ENCODE data around the gene LMO4. TPM values are rescaled to one million over a fixed set of nuclear protein-coding genes. Genes with fewer than 3 reads are reported as not detected.

LMO4 gene
- total and polyA plus RNA-seq, 10 of the 15 experiments (the other 5 are each of a cell fraction or from before 2014, with no cell fraction given): 3.8 to 76.6 (median 20.7) TPM

GRCh38 chr1:87330885-87331364, 2.2 kb downstream of the LMO4 start:
- no peak for ATAC-seq
- ChIA-PET CTCF (interaction anchor here (0.8 to 3.8 kb wide), 7 partner anchors 10 to 617 kb away, joined by 3 to 11 read pairs (median 3); no protein-coding TSS in a partner anchor), SMC1A (ENCODE audit: uncharacterized antibody, unreplicated experiment) (interaction anchor here (0.9 to 3.6 kb wide), 7 partner anchors 10 to 1064 kb away, joined by 3 to 17 read pairs (median 5); no protein-coding TSS in a partner anchor), POLR2A (interaction anchor here (0.6 to 1.0 kb wide), 5 partner anchors 9 to 415 kb away, joined by 3 to 5 read pairs (median 4); no protein-coding TSS in a partner anchor), RAD21 (ENCODE audit: unreplicated experiment) (interaction anchor here (0.7 to 7.9 kb wide), 8 partner anchors 20 to 850 kb away, joined by 3 to 55 read pairs (median 4); no protein-coding TSS in a partner anchor)
- Histone ChIP-seq H2AFZ (ENCODE audit: control insufficient read depth, low read depth, low read length) (peak overlapping the region; percentile 57), H3K4me3 (peak overlapping the region; percentile 90), H3K27ac (ENCODE audit: control insufficient read depth, insufficient read depth) (peak overlapping the region; percentile 65), H3K36me3 (ENCODE audit: control insufficient read depth in 2 of 2, insufficient read depth in 2 of 2, low read length in 1 of 2) (peaks cover 0 to 2% of the 10 kb centered on the region in 2 experiments; a peak in 1 of 4 replicates), H3K4me2 (ENCODE audit: control insufficient read depth, insufficient read depth) (peak overlapping the region; percentile 94), H3K4me1 (ENCODE audit: control insufficient read depth, insufficient read depth, low read length) (peaks cover 10% of the 10 kb centered on the region), H4K20me1 (ENCODE audit: control insufficient read depth, insufficient read depth) (no peaks in the 10 kb centered on the region), H3K9ac (ENCODE audit: control insufficient read depth, insufficient read depth, low read length) (peak overlapping the region; percentile 64), H3K79me2 (ENCODE audit: control insufficient read depth, insufficient read depth, low read length) (peaks cover 50% of the 10 kb centered on the region), H3K9me3 (replicated peaks; ENCODE audit: control insufficient read depth, insufficient read depth, low read length) (no peaks in the 10 kb centered on the region), H3K27me3 (replicated peaks in 1 of 2; ENCODE audit: control insufficient read depth in 2 of 2, insufficient read depth in 2 of 2, low read length in 1 of 2) (no peaks in the 10 kb centered on the region)
- DNase-seq (ENCODE audit: low read depth, low spot score): no peak
- TF ChIP-seq ZZZ3 (IDR thresholded peaks at IDR 0.05; ENCODE audit: control insufficient read depth, insufficient read length, low read depth) (no peak), NFYB (IDR thresholded peaks at IDR 0.05; ENCODE audit: insufficient read depth, low read depth, low read length) (no peak), KLF5 (IDR thresholded peaks at IDR 0.05; ENCODE audit: partially characterized antibody) (no peak), RUNX3 (IDR thresholded peaks at IDR 0.05; ENCODE audit: low read length) (0 out of 2 replicates have a peak, but pooled peaks have one; percentile 32)
- FAIRE-seq: no peak
- 0% methylated on average over 6 of the region's 10 CpGs for WGBS (ENCODE audit: insufficient coverage, insufficient replicate concordance, low lambda C conversion rate, missing lambda C conversion rate)
- in situ Hi-C loops (cut with MboI) (loop anchor here (5.0 kb wide), 1 partner anchor 121 kb away; no protein-coding TSS in a partner anchor), intact Hi-C loops (cut with micrococcal nuclease; ENCODE audit: unreplicated experiment) (loop anchor here (5.0 to 10.0 kb wide), 4 partner anchors 256 to 626 kb away; partner anchors contain the start of genes HS2ST1, SELENOF and SH3GLB1)
- BruUV-seq (replicated peaks): no TSS peak
